Stimulated activated CD8-positive, alpha-beta memory T cell treated with anti-CD3 and anti-CD28 coated beads, Interleukin-7, amount 100 ng/mL, for 1 hour (primary cell): ENCODE results near the gene SPECC1.
"Not testable (repeated sequence)": the region's sequence is repeated elsewhere in the genome, so short reads cannot be mapped to it uniquely, and the experiment has no call there.

ENCODE experiments used
- DNase-seq, 2 donors: peaks; one replicate each; pipeline ENCODE4 v3.0.0-alpha.2; 2020; ENCODE audit warnings: low read depth in 2 of 2

Gene SPECC1

GRCh38 chr17:20207262-20207985, 198.3 kb downstream of the SPECC1 start:
- no peak for DNase-seq

- DNase-seq = no peak
Measured at GRCh38 chr17:20208717-20209116, 199.6 kb downstream of the SPECC1 start.

GRCh38 chr17:20210180-20210579, 201.0 kb downstream of the SPECC1 start:
- DNase-seq = no peak

- no peak for DNase-seq
Measured at GRCh38 chr17:20210614-20211013, 201.5 kb downstream of the SPECC1 start.

- no peak for DNase-seq
Measured at GRCh38 chr17:20211246-20211645, 202.1 kb downstream of the SPECC1 start.

GRCh38 chr17:20213449-20213848, 204.3 kb downstream of the SPECC1 start:
- DNase-seq = no peak

GRCh38 chr17:20214794-20215193, 205.6 kb downstream of the SPECC1 start:
- DNase-seq = no peak

GRCh38 chr17:20216154-20216815, 207.1 kb downstream of the SPECC1 start:
- DNase-seq = no peak

GRCh38 chr17:20216853-20217252, 207.7 kb downstream of the SPECC1 start:
- no peak for DNase-seq

- DNase-seq = no peak
Measured at GRCh38 chr17:20217677-20218076, 208.5 kb downstream of the SPECC1 start.

- no peak for DNase-seq
Measured at GRCh38 chr17:20218272-20218671, 209.1 kb downstream of the SPECC1 start.

GRCh38 chr17:20223808-20224328, 214.7 kb downstream of the SPECC1 start:
- DNase-seq = no peak

GRCh38 chr17:20224379-20224778, 215.2 kb downstream of the SPECC1 start:
- no peak for DNase-seq

- no peak for DNase-seq
Measured at GRCh38 chr17:20225162-20226115, 216.3 kb downstream of the SPECC1 start.

GRCh38 chr17:20226814-20227482, 217.8 kb downstream of the SPECC1 start:
- peak; percentile 43 to 68 for DNase-seq

GRCh38 chr17:20227720-20228370, 218.7 kb downstream of the SPECC1 start:
- DNase-seq = not testable (repeated sequence)

GRCh38 chr17:20228410-20228809, 219.3 kb downstream of the SPECC1 start:
- no peak for DNase-seq

GRCh38 chr17:20228860-20229259, 219.7 kb downstream of the SPECC1 start:
- DNase-seq = no peak

GRCh38 chr17:20230924-20231323, 221.8 kb downstream of the SPECC1 start:
- DNase-seq = no peak

GRCh38 chr17:20232611-20233010, 223.5 kb downstream of the SPECC1 start:
- no peak for DNase-seq

GRCh38 chr17:20234276-20234675, 225.1 kb downstream of the SPECC1 start:
- peak in 1 of 2 donors; percentile 7 for DNase-seq
